ENCODE data around the gene MACROD2.

The MACROD2 gene

DNA sequence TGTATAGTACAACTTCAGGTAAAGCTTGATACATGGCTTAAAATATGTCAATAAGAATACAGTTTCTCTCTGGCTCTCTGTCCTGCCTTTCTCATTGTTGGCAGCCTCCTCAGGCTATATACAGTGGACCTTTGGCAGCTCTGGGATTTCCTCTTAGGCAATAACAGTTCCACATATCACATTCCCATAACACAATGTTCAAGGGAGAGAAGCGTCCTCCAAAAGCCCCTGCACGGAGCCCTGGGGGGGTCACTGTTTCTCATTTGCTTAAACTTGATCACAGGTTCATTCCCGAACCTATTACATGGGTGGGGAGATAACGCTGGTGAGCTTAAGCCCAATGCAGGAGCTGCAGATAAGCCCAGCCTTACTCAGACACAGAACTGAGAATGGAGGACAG lies 346.5 kb downstream of the MACROD2 start:
- no peak for DNase-seq

DNA sequence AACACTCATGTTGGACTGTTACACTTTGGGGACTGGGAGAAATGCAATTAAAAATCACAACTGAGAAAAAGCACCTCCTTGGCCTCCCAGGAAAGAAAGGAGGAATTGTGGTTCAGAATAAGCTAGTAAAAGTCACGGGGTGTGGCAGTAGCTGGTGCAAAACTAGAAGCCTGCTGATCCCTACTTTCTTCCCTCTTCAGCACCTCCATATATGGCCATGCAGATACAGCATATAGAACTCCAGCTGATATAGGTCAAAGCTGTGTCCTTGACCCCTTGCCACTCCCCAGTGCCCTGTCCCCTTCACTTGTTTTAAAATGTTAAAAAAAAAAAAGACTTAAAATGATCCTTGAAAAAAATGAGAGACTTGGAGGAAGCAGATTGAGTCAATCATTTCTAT lies 347.6 kb downstream of the MACROD2 start:
- no peak for DNase-seq

DNA sequence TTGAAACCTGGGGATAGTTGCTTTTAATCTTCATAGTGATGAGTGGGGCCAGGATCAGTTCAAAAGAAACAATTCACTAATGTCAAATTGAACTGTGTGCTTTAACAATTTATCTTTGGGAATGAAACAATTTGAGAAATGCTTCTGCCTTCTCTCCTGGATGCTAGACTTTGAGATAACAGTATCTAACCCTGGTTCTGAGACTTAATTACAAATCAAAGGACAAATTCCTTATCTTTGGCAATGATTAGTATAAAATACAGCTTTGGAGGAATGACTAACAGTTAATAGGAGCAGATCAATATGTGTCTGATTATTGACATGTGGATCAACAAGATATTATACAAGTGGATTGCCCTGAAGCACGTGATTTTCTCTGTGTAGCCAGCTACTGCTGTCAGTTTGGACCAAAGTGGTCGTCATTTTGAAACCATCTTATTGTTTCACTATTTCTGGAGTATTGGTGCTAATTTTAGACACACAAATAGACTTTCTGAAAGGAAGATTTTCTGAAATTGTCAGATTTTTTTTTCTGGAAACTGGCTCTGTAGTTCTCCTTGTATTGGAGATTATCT lies 348.3 kb downstream of the MACROD2 start:
- no peak for DNase-seq

DNA sequence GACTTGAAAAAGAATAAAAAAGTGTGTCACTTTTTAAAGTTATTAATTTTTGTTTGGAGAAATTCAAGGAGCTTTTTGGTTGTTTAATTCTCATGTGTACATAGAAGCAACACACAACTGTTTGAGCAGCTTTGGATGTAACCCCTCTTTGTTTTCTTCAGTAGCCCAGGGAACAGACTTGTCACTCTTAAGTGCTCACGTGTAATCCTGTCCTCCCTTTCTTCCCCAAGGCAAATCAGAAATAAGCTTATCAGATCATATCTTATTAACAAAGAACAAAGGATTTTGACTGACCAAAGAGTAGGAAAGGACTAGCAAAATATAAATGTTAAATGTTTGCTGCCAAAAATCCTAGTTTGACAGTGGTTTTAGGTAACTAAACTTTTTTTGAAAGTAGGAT lies 349.4 kb downstream of the MACROD2 start:
- DNase-seq: no peak

DNA sequence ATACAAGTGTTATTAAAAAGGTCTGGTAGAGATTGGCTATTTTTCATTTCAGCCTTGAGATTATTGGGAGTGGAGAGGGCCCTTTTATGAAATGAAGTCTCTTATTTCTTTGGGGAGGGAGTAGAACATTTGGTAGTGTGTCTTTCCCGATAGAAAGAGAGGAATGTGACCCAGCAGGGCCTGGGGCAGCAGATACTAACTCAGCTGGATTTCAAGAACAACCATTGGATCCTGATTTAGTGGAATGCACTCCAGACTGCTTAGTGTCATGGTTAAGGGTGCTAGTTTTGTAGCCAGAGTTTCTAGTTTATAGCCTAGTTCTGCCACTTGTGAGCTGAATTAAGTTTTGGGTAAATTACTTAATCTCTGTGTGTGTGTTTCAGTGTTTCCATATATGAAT lies 360.5 kb downstream of the MACROD2 start:
- DNase-seq: no peak

DNA sequence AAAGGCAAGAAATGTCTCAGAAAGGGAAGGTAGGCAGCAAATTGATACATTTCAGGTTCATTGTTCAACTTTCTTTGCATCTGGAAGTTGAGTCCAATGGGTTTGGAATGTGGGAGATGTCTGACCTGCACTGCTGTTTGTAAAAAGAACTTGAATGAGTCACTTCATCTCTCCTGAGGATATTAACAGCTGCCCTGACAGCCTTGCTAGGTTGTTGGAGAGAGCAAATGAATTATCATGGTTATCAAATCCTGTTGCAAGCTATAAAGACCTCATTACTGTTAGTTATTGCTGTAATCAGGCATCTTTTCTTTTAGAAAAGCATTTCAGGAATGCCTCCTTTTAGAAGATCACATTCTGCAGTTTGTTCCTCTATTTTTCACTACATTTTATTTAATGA lies 365.1 kb downstream of the MACROD2 start:
- DNase-seq: peak; percentile 53

DNA sequence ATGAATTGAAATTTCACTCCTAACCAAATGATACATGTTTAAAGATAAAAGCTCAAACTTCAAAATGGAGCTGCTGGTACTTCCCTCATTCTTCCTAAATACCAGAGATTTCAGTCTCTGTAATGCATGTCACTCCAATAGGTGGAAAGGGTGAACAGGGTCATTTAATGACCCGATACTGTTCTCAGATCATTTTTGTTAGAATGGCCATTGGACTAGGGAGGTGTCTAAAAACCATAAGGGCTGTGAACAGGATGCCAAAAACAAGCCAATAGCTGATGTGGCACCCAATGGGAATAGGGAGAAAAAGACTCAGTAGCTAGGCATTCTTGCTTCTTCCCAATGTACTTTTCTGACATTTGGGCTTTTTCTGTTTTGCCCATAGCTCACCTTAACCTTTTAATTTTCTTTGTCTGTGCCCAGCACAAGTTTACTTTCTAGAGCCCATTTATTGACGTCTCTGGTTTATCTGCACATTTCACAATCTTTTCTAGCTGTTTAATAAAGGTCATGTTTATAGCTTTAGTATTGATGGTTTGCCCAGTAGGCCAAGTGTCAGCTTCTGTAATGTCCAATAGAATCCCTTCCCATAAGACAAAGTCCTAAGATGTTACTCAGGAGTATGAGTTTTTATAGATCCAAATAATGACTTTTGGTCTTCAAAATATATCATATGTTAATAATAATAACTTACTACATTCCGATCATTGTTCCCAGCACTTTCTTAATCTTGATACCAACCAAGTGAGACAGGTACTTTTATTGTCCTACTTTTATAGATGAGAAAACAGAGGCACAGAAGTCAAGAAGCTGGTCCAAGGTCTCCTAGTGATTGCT lies 366.4 kb downstream of the MACROD2 start:
- no peak for DNase-seq

DNA sequence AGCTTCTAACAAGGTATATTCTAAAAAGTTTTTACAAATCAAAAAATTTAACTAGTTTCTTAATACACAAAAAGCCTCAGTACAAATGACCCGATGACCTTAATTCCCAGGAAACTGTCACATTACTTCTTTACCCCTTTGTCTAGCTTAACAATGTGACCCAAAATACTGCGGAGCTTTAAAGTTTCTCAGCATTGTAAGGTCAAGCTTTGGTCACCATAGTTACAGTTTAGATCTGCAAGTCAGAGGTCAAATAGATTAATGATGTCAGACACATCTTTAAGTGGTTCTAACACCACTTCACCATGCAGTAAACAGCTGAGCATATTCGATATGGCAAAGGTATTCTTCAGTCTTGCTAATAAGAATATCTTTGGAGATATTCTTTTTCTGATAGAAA lies 378.9 kb downstream of the MACROD2 start:
- DNase-seq: no peak

DNA sequence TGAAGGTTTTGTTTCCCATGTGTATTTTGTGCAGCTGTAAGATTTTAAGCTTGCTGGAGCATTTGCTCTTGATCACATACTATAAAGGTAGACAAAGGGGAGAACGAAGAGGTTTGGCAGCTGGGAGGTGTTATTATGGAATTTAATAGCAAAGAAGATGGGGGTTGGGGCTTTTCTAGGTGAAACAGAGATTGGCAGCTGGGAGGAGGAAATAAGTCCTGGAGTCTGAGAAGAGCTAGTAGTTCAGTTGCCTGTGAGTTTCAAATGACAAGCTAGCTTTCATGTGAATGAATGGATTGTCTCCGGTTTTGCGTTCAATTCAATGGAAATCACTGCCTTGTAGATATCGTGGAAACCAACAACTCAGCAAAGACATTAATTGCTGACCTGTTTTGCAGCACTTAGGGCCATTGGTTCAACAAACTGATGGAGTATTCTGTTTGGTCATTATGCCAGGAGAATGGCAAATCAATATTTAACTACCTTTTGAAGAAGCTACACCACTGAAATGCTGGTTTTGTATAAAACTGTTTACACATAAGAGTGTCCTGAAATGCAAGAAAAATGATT lies 380.2 kb downstream of the MACROD2 start:
- no peak for DNase-seq

DNA sequence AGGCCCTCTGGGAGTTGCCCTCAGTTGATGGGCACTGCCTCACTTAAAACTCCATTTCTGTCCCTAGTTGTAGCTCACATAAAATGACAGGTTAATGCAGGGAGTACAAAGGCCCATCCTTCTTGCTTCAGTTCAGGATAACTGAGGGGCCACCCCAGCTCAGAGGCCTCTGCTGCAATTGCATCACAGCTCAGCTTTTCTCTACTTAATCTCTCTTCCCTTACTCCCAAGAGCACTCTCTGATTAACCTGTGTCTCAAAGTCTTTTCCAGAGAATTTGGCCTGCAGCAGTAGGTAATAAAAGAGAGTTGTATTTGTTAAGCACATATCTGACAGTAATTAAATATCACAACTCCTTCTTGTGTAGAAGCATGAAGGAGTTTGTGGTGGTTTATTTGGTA lies 383.0 kb downstream of the MACROD2 start:
- DNase-seq: no peak

DNA sequence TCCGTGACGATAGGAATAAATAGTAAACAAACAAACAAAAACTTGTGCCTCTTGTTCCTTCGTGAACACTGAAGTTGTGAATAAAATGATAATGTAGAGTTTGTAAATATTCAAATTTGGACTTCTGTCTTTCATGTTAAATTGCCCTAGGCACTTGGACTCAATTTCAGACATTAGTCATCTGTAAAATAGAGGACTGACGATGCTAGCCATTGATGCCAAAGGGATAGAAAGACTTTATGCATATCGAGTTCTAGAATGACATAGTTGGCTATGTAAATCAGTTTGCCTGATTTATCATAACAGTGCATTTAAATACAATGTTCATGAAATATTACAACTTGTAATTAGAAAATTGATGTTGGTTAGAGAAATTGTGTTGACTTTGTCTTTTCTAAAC lies 388.0 kb downstream of the MACROD2 start:
- no peak for DNase-seq

DNA sequence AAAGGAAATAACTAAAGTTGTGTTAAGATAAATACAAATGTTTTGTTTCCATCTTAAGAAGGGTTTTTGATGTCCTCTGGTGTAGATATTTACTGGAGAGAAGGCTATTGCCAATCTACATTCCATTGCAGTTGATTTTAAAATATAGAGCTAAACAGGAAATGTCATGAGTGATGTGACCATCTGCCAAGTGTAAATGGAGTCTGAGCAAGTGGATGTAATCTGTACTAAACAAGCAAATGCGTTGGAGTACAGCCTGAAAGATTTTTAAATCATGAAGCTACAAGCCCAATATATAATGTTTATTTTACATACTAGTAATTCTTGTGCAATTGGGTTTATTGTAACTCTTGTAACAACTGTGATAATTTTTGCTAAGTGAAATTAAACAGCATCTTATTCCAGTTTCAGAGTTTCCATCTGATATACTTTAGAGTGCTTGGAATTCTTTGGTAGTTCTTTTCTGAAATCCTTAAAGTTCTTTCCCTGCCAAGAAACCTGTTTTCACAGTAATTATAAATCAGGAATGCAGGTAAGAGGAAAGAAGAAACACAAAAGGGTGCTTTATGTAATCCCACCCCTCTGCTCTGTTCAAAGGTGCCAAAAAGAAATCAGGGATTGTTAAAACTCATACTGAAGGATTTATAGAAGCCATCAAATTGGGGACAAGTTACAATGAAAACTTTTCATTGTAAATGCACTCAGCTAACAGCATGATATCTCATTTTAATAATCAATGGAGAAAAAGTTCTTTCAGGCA lies 389.3 kb downstream of the MACROD2 start:
- peak; percentile 4 for DNase-seq

DNA sequence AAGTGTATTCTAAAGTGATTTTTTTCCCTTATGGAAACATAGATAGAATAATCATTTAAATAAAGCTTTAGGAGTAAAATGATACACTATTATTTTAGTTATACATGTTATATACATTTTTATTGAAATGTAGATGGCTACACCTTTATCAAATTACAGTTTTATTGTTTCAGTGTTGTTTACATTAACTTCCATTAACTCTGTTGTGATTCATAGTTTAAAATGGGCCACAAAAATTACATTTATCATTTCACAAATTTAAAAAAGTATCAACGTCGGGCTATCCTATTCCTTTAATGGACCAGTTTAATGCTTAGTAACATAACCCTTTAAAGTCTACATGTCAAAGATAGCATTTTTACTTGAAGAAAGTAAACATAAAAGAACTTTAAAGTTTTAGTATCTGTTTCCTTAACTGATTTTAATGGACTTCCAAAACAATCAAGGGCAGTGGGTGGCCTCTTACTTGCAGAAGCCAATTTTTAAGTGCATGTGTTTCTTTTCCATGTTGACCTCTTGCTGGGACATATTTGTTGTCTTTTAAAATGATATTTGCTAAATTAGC lies 389.9 kb downstream of the MACROD2 start:
- DNase-seq: no peak

DNA sequence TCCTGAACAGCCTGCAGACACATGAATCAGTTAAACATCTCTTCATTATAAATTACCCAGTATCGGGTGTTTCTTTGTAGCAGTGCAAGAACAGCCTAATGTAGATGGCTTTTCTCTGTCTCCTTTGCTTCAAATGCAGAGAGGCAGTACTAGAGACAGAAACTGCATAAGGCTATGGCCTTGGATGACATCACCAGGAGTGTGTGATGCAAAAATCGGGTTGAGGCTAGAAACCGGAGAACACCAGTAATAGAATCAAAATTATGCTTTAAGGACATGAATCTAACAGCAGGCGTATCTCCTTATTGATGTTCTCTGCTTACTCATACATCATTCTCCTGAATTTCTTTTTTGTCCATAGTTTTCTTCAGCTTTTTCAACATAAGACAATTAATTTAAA lies 391.4 kb downstream of the MACROD2 start:
- DNase-seq: no peak

DNA sequence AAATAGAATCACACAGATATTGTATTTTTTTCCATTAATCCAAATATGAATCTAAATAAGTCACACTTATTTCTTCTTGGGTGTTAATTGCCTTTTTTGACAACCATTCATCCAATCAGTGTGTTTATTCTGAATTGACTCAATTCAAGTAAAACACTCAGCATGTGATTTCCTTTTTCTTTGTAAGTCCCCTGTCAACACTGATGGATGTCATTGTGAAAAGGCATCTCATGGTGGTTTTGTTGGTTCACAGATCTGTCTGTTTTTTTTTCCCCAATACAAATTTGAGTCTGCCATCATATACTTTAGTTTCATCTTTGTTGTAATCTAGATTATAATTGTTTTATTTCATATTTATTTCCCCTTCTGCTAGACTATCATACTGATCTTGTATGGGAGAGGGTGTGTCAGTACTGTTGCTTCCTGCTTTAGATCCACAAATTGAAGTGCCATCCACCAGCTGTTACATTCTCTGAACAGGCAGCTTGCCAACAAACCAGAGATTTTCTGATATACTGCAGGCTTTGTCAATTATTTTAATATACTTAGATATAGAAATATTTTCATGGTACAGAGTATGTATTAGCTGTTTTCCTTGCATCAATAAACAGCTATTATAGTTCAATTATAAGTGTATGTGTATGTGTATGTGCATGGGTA lies 406.3 kb downstream of the MACROD2 start:
- no peak for DNase-seq

DNA sequence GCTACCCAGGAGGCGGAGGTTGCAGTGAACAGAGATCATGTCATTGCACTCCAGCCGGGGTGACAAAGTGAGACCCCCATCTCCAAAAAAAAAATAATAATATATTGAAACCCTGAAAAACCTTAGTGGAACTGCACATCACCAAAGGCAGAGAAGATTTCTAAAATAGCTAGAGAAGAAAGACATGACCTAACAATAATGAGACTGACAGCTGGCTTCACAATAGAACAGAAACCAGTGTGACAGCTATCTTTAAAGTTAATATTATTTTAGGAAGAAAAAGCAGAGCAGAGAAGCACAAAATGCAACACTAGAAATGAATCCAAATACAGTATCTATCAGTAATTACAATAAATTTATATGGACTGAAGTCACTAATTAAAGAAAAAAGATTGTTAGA lies 409.2 kb downstream of the MACROD2 start:
- DNase-seq: no peak

DNA sequence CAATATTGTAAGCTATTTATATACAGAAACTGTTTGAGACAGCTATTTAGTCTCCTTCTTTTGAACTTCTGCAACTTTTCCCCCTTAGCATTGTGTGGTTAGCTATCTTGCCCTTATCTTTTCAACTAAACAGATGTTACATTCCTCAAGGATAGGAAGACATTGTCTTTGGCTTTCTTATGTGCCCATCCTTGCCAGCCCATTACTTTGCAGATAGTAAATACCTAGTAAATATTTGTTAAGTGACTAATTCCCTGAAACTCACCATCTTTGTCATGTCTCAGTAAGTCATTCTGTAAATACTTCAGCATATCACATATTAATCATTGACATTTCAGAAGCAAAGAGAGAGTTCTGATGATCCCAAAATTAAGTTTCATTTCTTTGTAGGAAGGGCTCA lies 411.2 kb downstream of the MACROD2 start:
- DNase-seq: peak; percentile 27

DNA sequence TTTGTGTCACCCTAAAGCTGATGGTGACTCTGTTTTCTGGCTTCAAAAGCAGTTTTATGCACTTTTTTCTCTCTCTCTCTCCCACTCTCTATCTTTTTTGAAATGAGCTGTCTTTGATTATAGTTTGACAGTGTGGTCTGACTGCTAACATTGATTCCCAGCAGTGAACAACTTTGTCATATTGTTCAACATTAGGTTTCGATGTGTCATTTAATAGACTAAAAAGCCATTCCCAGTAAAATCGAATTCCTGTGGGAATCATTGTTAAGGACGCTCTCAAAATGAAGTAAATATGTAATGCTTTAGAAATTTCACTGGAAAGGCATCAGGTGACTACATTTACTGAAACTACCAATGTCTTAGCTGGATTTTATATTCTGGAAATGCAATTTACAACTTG lies 412.0 kb downstream of the MACROD2 start:
- no peak for DNase-seq

DNA sequence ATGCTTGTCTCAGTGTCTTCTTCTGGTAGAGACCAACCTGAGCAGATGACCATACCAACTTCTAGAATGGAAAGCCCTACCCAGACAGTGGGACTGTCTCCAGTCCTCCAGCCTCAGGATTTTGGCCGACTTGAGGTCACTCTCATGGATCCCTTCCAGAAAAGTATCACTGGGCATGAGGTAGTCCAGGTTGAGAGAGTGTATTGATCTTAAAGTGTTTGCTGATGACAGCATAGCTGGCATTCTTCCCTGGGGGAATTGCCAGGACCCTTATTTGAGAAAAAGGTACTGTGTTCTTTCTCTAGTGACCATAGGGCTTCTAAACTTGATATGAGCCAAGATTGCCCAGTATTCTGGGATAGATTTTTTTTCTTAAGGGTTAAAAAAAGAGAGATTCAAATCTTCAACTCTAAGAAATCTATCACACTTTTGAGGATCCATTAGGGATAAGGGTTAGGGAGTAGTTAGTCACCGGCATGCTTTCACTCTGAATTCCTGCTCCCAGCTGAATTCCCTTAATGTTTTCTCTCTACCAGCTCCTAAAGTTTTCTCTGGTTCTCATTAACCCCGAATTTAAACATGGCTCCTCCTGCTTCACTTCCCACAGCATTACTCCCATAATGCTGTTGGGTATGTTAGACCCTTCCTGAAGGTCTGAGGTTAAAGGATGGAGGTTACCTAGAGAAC lies 415.7 kb downstream of the MACROD2 start:
- no peak for DNase-seq

DNA sequence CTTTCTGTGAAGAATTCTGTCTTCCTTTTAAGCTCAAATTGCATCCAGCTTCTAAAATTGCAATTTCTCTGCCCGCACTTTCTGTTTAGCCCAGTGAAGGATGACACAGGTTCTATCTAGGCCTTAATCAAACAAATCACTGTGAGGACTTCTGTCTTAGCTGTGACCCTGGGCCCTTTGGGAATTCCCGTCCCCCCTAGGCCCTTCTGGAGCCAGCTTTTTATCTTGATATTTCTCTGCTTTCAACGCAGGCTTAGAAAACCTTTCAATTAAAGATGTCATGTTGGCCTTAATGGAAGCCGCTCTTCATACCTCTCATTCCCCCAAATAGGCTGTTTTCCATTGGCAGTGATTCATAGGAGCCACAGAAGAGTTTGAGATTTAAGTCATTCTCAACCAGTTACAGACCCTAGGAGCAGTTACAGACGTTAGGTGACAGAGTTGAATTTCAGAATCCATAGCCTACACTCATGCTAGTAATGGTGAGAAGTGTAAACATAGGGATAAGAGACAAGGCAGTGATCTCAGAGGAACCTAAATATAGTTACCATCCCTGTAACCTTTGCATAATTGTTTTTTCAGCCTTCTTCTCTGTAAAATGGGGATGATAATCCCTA lies 416.9 kb downstream of the MACROD2 start:
- DNase-seq: no peak

DNA sequence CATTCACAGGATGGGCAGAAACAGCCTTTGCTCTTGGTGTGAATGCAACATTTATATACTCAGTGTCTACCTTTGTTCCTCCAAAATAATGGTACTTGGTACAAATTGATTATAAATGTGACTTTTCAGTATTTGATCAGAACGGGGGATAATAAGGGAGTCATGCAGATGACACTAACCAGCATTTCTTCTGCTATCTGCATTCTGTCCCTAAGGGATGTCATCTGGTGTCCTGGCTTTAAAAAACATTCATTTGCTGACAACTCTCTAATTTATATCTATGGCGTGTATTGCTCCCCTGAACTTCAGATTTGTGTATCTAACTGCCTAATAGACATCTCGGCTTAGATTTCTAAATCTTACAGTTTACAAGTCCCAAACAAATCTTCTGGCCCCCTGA lies 418.5 kb downstream of the MACROD2 start:
- DNase-seq: no peak

Data from fibroblast of skin of abdomen (primary cell).